Upper lobe of right lung (tissue), 1 donor: ENCODE measurements around the gene ATP10A. TPM values are rescaled to one million over a fixed set of nuclear protein-coding genes. Genes with fewer than 3 reads are reported as not detected.

Experiments
- ATAC-seq: fragments of 200-7000 bp; cut with Tn5 transposase; one replicate; pipeline ENCODE4 v1.9.1; 2020; ENCODE audit warnings: mild to moderate bottlenecking, moderate library complexity
- DNase-seq: peaks from one replicate; pipeline ENCODE4 v3.0.0-alpha.2; 2020
- H3K27ac ChIP-seq: fragments of 200-600 bp; one replicate; pipeline ENCODE4 v1.8.0; 2022
- H3K27me3 ChIP-seq: fragments of 200-600 bp; one replicate; pipeline ENCODE4 v1.8.0; 2022; ENCODE audit warnings: mild to moderate bottlenecking
- H3K36me3 ChIP-seq: fragments of 200-600 bp; one replicate; pipeline ENCODE4 v1.8.0; 2022
- H3K4me1 ChIP-seq: fragments of 200-600 bp; one replicate; pipeline ENCODE4 v1.8.0; 2022
- H3K4me3 ChIP-seq: fragments of 200-600 bp; one replicate; pipeline ENCODE4 v1.8.0; 2022; ENCODE audit warnings: mild to moderate bottlenecking
- H3K9me3 ChIP-seq: fragments of 200-600 bp; one replicate; pipeline ENCODE4 v1.8.0; 2022
- intact Hi-C: fragments of 100-400 bp; cut with DNase I; formaldehyde crosslinking; loops from one replicate; pipeline ENCODE4 v1.11.0; 2022
- total RNA-seq: library from RNA; stranded (reverse); fragmentation: NEBNext Ultra II Directional; extraction: Animal tissue kit (Norgen Biotek cat#: 25700); gene quantifications from one replicate; pipeline ENCODE4 v1.2.1, GENCODE V29; 2021
- TF ChIP-seq, protein P1 (sequence below): fragments of 200-600 bp; IDR thresholded peaks from one replicate; pipeline ENCODE4 v1.8.0; 2022; ENCODE audit warnings: antibody characterized with exemption
- donor health status: DM: no; HTN: yes; CAD: no; lungs with severe emphysema.

Gene ATP10A
- total RNA-seq, 1 donor from 2014 or later, result 31.1 TPM

DNA sequence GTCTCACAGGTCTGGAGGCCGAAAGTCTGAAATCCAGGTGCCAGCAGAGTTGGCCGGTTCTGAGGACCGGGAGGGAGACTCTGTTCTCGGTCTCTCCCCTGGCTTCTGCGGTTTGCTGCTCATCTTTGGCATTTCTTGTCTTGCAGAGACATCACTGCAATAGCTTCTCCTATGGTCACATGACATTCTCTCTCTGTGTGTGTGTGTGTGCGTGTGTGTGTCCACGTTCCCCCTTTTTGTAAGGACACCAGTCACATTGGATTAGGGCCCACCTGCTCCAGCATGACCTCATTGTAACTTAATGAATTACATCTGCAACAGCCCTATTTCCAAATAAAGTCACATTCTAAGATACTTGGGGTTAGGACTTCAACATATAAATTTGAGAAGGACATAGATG is 12.4 kb upstream of the ATP10A start:
- no peak overlapping the region for H3K4me3 ChIP-seq
- no peaks in the 10 kb centered on the region for H3K27me3 ChIP-seq
- ATAC-seq (peak; percentile 43), DNase-seq (no peak)
- H3K9me3 ChIP-seq, result no peaks in the 10 kb centered on the region
- intact Hi-C loops, result no loop called here
- no peak overlapping the region for H3K27ac ChIP-seq
- TF ChIP-seq, protein P1, sequence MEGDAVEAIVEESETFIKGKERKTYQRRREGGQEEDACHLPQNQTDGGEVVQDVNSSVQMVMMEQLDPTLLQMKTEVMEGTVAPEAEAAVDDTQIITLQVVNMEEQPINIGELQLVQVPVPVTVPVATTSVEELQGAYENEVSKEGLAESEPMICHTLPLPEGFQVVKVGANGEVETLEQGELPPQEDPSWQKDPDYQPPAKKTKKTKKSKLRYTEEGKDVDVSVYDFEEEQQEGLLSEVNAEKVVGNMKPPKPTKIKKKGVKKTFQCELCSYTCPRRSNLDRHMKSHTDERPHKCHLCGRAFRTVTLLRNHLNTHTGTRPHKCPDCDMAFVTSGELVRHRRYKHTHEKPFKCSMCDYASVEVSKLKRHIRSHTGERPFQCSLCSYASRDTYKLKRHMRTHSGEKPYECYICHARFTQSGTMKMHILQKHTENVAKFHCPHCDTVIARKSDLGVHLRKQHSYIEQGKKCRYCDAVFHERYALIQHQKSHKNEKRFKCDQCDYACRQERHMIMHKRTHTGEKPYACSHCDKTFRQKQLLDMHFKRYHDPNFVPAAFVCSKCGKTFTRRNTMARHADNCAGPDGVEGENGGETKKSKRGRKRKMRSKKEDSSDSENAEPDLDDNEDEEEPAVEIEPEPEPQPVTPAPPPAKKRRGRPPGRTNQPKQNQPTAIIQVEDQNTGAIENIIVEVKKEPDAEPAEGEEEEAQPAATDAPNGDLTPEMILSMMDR, result no peak
- no peaks in the 10 kb centered on the region for H3K4me1 ChIP-seq
- H3K36me3 ChIP-seq, result no peaks in the 10 kb centered on the region

DNA sequence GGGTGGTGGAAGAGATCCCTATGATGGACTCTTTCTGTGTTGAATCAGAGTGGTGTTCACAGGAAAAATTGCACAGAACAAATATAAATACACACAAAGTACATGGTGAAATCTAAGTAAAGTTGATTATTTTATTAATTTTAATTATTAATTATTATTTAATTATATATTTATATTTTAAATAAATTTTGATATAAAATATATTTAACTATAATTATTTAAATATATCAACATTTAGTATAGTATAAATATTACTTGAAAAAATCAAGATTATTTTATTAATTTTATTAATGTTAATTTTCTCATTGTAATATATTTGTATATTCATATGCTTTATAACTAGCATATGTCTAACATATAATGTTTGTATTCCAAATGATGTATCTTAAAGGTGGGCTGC is 11.3 kb upstream of the ATP10A start:
- Histone ChIP-seq H3K4me3 (no peak overlapping the region), H3K4me1 (no peaks in the 10 kb centered on the region), H3K36me3 (no peaks in the 10 kb centered on the region), H3K27me3 (no peaks in the 10 kb centered on the region), H3K27ac (no peak overlapping the region), H3K9me3 (no peaks in the 10 kb centered on the region)
- TF ChIP-seq, protein P1, result no peak
- ATAC-seq (no peak), DNase-seq (no peak)
- intact Hi-C loops, result no loop called here

DNA sequence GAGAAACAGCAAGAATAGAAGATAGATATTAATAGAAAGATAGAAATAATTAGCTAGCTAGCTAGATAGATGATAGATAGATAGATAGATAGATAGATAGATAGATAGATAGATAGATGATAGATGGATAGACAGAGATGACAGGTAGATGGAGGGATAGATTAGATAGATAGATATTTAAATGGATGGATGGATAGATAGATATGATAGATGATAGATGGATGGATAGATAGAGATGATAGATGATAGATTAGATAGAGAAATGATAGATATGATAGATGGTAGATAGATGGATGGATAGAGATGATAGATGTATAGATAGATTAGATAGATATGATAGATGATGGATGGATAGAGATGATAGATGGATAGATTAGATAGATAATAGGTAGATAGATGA is 8.3 kb upstream of the ATP10A start:
- H3K27ac ChIP-seq, result no peak overlapping the region
- intact Hi-C loops, result no loop called here
- no peak overlapping the region for H3K4me3 ChIP-seq
- ATAC-seq (no peak), DNase-seq (no peak)
- H3K27me3 ChIP-seq, result no peaks in the 10 kb centered on the region
- TF ChIP-seq, protein P1, result no peak
- H3K4me1 ChIP-seq, result no peaks in the 10 kb centered on the region
- no peaks in the 10 kb centered on the region for H3K9me3 ChIP-seq
- H3K36me3 ChIP-seq, result no peaks in the 10 kb centered on the region

DNA sequence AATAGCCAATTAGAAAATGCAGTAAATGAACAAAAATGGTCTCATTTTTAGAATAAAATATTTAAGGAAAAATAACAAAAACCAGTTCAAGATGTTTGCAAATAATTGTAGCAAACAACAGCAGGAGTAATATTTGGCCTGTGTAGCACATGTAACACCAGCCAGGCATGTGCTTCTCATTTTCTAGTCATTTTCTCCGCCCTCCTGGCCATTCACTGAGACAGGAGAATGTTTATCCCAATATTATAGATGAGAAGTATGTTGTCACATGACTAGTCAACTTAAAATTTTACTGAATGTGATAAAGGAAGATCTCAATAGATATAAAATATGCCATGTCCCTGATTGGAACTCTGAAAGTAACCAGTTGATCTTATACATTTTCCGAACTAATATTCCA is 7.8 kb upstream of the ATP10A start:
- ATAC-seq (no peak), DNase-seq (no peak)
- Histone ChIP-seq H3K9me3 (no peaks in the 10 kb centered on the region), H3K4me3 (no peak overlapping the region), H3K27ac (no peak overlapping the region), H3K4me1 (no peaks in the 10 kb centered on the region), H3K36me3 (no peaks in the 10 kb centered on the region), H3K27me3 (no peaks in the 10 kb centered on the region)
- intact Hi-C loops, result no loop called here
- TF ChIP-seq, protein P1, result no peak

DNA sequence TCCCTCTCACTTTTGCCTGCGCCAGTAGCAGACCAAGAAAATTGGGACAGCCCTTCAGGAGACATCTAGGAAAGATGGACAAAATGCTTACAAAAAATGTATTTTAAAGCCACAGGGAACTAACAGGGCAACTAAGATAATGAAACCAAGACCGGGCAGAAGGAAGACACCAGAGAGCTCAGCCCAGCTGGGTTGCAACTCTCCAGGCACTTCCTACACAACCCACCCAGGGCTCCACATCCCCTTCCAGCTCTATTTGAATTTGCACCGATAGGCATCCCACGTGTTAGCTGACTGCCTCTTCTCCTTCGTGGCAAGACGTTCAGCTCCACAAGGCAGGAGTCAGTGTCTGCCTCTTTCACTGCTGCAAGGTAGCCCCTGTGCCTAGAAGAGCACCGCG is 6.6 kb upstream of the ATP10A start:
- TF ChIP-seq, protein P1, result no peak
- Histone ChIP-seq H3K27me3 (no peaks in the 10 kb centered on the region), H3K4me3 (no peak overlapping the region), H3K27ac (no peak overlapping the region), H3K4me1 (no peaks in the 10 kb centered on the region), H3K36me3 (no peaks in the 10 kb centered on the region), H3K9me3 (no peaks in the 10 kb centered on the region)
- intact Hi-C loops, result no loop called here
- DNase-seq, result no peak
- peak; percentile 83 for ATAC-seq

DNA sequence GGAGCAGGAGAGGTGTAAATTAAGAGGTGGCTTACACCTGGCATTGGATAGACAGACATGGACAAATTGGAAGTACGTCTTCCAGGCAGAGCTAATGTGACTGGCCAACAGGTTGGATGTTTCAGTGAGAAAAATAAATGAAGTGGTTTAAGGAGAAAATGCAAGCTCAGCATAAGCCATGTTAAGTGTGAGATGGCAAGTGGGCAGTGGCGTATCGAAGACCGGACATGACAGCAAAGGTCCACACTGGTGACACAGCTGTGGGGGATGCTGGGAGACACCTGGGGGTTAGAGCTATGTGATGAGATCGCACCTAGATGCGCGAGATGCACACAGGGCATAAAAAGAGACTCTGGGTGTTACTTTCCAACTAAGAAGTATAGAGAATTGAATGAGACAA is 3.7 kb upstream of the ATP10A start:
- intact Hi-C loops, result no loop called here
- ATAC-seq, result no peak
- no peaks in the 10 kb centered on the region for H3K4me1 ChIP-seq
- TF ChIP-seq, protein P1, result no peak
- H3K9me3 ChIP-seq, result no peaks in the 10 kb centered on the region
- H3K27me3 ChIP-seq, result no peaks in the 10 kb centered on the region
- H3K36me3 ChIP-seq, result no peaks in the 10 kb centered on the region
- H3K27ac ChIP-seq, result no peak overlapping the region
- H3K4me3 ChIP-seq, result no peak overlapping the region
- no peak for DNase-seq
